T-helper 22 cell (primary cell): ENCODE measurements around the gene PAX2.

ENCODE experiments used
- DNase-seq: peaks from one replicate; pipeline ENCODE4 v3.0.0-alpha.2; 2020; ENCODE audit warnings: low read depth

PAX2 gene

DNA sequence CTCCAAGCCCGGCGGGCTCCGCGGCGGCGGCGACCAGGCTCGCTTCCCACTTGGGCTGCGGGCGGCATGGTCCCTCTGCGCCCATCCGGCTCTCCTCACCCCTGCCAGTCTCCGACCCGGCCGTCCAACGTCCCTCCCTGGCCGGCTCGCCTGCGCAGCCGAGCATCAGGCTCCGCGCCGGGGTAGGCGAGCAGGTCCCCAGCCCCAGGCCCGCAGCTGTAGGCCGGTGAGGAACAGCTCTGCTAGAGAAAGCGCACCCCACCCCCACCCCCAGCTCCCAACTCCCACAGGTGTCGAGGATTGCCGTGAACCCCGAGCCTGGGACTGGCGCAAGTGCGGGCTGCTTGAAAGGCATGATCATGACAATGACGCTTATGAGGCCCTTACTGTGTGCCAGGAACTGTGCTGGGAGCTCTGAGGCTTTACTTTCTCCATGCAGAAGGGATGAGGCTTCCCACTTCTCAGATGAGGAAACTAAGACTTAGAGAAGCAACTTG lies 20.8 kb upstream of the PAX2 start:
- DNase-seq: no peak

DNA sequence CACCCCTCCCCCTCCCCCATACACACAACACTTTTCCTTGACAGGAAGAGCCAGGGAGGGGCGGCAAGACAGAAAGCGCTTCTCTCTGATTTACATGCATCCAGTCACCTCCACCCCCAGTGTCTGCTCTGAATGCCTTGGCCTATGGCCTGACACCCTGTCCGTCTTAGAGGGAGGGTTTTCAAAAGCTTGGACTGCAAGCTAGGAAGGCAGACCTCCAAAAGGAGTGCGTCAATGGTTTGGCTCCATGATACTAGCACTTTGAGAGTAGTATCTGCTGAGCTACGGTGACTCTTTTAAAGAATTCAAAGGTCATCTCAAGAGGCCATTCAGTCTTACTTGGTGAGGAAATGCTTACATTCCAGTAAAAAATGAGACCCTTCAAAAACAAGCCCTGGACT lies 20.3 kb upstream of the PAX2 start:
- no peak for DNase-seq

DNA sequence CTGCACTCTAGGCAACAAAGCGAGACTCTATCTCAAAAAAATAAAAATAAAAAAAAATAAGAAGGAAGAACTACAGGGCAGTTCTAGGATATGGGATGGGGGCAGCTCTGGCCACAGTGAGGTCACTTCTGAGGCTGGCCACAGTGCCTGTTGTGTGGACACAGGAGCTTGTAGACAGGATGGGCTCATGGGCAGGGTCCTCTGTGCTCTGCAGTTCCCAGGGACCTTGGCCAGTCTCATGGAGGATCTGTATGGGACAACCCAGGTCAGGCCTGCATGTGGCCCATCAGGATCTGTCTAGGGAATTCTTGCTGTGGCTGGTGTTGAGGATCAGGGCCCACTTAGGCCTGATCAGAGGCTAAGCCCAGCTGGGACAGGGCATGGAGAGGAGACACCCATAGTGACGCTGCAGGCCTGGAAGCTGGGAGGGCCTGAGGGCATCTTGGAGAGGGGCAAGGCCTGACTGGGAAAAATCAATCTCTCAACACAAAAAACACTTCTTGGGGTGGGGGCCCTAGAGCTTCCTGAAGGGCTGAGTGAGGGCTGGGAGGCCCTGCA lies 19.4 kb upstream of the PAX2 start:
- DNase-seq: no peak

DNA sequence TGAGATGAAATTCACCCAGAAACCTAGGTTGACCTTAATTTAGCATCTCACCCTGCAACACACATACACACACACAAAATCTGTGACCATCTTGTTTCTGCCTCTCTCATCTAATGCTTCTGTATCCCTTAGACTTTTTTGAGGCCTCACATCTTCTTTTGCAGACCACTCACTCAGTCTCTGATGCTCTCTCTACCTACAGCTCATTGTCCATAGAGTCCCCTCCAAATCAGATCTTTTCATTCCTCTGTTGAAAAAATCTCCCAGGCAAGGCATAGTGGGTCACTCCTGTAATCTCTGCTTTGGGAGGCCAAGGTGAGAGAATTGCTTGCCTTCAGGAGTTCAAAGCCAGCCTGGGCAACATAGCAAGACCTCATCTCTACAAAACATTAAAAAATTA lies 17.6 kb upstream of the PAX2 start:
- DNase-seq: no peak

DNA sequence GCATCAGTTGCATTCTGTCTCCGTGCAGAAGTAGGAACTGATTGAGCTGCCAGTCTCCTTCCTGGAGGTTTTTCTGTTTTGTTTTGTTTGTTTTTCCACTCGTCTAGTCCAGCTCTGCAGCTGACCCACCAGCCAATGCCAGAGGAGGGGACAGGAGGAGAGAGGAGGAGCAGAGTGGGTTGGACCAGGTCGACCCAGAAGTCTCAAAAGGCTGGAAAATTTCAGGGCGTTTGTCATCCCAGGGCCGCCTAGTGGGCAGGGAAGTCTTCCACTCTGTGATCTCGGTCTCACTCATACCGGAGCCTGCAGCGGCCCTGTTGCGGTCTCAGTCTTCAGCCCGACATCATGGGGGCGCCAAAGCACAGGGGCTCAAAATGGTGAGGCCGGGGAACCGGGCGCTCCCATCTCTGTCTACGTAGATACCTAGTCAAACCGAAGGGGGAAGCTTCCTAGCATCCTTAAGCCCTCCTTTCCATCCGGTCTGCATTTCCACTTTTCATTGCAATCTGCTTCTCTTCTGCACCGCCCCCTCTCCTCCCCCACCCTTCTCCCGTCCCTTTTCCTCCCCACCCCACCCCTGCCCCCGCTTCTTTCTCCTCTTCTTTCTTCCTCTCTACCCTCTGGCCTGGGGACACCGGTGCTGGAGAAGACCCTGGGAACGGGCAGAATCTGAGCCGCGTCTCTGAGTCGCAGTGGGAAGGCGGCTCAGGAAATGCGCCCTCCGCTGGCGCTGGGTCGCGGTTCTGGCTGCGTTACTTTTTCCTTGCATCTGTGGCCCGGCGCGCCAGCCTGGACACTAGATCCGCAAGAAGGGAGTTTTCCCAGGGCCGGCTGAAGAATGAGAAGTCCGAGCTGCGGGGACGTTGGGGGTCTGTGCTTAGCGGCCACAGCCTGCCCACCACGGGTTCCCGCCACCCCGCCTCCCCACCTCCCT lies 16.2 kb upstream of the PAX2 start:
- no peak for DNase-seq

DNA sequence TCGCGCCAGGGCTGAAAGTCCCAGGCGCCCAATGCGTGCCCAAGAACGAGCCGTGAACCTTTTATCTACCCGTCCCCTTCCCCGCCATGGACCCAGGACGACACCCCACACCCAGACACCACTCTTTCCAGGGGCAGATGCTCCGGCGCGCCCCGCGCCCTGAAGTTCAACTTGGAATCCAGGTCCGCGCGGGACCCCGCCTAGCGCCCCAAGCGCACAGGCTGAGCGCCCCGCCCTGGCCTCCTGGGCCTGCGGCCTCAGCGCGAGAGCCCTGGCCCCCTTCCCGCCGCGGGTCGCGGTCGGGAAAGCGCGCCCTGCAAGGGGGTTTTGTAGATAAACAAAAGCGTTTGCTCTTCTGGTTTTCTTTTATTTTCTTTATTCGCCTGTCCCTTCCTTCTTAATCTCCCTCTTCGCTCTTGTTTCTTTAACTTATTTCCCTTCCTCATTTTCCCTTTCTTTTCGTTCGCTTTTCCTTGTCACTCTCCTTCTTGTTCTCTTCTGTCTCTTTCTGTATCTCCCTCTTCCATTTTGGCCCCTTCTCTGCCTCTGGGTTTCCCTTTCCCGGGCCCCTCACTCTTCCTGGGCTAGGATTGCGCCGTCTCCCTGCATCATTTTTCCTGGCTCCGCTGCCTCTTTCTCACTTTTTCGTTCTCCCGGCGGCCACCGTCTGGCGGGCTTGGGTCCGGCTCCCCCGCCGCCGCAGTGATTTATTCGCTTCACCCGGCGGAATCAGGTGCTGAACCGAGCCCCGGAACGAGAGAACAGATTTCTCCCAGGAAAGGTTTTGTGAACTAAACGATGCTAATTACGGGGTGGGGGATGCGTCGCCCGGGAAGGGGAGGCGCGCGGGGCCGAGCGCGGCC lies 15.3 kb upstream of the PAX2 start:
- no peak for DNase-seq

DNA sequence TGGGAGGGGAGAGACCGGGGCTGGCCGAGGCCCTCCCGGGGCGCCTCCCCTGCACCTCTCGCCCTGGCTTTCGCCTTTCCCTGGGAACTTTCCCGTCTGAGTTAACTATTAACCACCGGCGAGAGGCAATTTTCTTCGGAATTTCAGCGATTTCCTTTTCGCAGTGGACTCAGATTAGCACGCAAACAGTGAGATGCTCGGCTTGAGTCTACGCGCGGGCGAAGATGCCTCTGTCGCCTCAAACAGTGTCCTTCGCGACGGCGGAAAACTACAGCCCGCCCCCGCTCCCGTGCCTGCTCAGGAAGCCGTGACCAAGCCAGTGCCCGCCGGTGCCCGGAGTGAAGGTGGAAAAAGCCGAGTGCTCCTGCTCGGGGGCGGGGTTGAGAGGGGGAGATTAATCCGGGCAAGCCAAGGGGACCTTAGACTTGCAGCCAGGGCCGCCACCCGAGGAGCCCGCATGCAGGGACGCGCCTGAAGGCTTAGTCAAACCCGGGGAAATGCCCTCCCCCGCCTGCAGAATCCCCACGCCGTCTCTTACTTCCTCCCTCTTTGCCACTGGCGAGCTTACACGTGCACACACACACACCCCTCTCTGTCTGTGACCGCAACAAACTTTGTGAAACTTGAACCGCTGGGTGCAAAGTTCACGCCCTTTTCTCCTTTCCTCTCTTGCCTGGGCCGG lies 14.5 kb upstream of the PAX2 start:
- no peak for DNase-seq

DNA sequence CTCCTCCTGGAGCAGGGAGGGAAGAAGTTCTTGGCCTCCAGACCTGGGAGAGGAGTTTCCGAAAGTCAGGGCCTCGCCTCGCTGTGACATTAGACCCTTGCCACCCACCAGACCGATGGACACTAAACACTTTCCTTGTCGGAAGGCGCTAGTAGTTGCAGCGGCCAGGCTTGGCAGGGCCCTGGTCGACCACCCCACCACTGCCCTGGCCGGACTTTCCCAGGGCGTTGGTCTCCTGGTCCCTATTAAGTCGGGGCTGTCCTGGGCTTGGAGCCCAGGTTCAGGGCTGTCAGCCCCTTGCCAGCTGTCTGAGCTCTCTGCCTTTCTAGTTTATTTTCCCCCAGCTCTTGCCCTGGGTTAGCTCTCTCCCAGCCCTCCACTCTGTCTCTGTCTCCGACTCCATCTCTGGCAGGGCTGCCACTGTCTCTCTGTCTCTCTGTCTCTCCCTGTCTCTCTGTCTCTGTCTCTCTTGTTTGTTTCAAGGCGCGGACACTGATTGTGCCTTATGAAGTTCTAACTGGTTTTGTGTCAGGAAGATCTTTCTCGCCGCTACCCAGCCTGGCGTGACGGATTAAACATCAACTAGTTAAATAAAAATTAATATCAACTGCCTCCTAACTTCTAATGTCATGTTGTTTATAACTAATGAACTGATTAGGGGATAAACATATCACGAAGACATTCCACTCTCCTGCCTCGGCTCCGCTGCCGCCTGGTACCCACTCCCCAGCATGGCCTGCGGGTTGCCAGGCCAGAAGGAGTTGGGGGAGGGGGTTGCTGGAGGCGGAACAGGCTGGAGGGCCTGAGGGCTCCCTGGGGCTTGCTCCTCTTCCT lies 13.8 kb upstream of the PAX2 start:
- DNase-seq: no peak

DNA sequence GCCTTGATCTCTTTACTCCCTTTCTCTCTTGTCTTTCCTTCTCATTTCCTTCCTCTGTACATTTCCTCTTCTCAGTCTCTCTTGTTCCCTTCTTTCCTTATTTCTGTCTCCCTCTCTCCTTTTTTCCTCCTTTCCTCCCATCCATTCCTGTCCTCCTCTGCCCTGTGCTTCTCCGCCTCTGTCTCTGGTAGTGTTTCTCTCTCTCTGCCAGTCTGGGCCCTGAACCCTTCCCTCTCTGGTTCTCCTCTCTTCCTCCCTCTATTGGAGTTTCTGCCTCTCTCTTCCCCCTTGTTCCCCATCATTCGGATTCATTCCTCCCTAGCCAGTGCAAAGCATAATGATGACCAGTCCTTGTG lies 13.2 kb upstream of the PAX2 start:
- no peak for DNase-seq

DNA sequence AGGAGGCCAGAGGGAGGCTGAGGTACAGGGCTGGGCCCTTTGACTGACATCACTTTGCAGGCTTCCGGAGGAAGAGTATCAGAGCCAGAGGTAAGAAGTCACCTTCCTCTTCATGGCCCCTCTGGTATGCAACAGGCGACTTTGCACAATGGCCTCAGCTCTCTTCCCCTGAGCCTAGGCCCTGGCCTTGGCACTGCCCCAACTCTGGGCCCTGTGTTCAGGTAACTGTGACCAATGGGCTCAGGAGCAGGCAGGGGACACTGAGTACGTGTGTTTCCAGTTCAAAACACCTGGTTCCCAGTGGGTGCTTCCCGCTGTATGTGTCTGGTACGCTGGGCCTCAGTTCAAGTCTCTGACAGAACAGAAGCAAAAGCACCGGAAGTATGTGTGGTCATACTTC lies 12.1 kb upstream of the PAX2 start:
- DNase-seq: no peak

DNA sequence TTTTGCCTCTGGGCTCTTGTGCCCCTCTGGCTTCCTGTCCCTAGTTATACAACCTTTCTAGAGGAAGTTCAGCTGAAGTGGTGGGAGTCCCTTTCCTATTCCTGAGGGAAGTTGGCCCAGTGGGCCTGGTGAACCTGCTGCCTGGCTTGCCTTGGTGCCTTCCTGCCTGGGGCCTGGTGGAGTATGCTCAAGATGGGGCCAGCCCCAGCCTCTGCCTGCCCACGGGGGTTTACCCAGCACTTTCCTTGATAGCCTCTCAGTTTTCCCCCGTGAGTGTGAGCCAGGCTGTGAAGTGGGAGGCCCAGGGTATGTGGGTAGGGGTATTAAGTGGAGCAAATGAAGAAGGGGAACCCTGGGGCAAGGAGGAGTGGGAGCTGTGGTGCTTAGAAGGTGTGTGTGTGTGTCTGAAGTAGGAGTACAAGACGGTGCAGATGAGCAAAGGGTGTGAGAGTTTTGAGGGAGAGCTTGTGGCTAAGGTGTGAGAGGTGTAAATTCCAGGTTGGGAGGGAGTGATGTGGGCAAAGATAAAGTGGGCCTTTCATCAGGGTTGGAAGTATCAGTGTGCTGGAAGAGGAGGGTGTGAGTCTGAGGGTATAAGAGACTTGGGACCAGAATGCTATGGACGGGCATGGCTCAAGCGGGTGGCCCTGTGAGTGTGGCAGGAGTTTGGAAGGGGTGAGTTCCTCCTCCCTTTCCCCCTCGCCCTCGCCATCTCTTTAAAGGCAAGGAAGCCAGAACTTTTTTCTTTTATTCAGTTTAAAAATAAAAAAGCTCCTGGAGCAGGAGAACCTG lies 10.9 kb upstream of the PAX2 start:
- DNase-seq: no peak

DNA sequence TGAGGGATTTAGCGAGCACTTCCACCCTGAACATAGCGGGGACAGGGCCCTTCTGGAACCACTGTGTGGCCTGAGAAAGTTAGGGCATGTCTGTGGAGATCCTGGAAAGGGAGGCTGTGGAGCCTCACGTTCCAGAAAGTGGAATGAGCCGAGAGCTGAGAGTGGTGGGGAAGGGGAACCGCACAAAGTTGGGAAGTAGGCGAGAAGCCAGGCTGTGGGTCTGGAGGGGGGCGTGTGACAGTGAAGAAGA lies 10.4 kb upstream of the PAX2 start:
- DNase-seq: no peak

DNA sequence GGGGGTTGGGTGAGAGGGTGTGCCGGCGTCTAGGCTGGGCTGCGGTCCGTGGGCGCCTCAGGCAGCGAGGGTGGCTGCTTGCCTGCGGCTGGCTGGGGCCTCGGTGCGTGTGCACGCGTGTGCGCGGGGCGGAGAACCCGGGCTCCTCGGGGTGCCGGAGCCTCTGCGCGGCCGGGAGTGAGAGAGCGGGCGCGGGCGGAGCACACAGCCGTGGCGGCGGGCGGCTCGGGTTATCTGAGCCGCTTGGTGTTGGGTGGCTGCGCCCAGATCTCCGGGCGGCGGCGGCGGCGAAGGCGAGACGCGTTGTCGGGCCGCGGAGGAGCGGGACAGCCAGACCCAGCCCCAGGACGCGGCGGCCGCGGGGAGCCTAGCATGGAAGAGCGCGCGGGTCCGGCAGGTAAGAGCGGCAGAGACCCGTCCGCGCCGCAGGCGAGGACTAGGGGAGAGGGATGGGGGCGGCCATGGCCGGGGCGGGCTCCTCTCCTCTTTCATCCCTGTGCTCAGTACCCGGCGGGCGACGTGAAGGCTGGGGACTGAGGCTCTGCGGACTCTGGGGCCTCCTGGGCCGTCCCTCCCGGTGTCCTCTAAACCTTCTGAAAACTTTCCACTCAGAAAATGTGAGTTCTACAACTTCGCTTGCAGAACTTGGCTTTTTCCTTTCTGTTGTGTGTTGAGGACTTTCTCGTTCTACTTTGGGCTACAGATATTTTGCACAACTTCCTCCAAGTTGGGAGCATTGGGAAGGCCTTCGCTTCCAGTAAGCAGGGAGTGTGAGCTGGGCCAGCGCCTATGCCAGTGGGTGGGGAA lies 9.8 kb upstream of the PAX2 start:
- no peak for DNase-seq

DNA sequence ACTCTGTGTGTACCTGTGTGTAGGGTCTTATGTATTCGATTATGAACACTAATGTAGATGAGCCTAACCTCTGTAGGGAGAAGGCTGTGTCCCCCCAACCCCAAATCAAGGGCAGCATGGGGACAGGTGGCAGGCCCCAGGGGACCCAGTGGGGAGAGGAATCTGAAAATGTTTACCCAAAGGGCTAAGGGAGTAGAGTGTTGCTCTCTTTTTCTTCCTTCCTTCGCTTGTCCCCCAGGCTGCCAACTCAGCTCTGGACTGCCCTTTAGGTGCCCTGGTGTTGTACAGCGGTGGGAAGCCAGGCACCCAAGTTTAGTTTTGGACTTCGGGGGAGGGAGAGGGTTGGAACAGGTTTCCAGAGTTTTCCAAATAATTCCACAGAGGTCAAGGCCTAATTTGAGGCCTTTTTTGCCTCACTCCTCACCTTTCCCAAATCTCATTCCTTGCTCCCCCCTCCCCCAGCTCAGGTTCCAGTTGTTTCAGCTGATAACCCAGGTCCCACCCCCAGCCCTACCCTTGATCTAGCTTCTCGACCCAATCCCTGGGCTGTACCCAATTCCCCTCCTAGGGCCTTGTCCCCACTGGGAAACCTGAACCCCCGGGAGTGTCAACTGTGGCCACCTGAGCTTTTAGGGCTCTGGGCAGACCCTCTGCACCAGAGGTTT lies 9.1 kb upstream of the PAX2 start:
- no peak for DNase-seq

DNA sequence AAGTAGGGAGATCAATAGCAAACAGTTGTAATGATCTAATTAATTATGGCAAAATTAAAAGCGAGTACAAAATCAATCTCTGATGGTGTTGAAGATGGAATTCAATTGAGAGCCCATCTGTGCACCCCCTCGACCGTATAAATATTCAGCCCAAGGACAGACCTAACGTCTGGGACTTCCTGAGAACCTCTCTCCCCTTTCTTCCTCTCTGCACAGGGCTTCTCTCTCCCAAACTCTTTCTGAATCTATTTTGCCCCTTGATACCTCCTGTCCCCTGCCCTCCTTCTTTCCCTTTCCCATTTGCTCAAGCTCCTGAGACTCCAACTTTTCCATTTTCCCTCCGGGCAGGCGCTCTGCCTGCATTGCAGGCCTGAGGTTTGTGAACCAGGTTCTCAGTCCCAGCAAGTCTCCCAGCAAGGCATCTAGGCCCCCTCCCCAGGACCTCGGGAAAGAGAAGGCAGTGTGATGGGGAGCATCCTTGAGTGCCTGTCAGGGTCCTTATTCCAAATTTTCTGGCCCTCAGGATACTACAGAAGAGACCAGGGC lies 8.5 kb upstream of the PAX2 start:
- no peak for DNase-seq

DNA sequence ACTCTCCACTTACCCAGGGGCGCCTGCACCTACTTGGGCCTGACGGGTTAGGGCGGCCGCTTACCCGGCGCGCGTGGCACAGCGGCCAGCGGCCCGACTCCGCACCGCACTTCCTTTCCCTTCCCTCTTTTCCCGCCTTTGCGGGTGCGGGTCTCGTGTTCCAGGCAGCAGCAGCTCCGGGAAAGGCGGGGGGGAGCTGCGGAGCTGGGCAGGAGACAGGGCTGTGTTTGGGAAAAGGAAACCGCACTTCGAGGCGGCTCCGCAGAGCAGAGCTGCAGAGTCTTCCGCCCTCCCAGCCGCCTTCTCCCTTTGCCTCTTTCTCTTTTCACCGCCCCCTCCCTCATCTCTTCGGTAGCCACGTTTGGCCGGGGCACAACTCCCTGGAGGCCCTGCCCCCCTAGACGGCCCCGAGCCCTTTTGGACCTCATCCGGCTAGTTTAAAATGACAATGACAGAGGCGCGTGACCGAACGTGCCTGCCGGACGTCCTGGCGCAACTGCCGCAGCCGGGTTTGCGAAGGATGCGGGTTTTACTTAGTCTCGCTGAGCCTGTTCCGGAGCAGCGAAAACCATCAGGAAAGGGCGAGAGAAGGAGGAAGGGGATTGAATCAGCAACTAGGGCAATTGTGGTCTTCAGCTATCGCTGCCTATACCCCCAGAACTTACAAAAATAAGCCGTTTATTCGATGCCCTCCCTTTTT lies 7.9 kb upstream of the PAX2 start:
- DNase-seq: no peak

DNA sequence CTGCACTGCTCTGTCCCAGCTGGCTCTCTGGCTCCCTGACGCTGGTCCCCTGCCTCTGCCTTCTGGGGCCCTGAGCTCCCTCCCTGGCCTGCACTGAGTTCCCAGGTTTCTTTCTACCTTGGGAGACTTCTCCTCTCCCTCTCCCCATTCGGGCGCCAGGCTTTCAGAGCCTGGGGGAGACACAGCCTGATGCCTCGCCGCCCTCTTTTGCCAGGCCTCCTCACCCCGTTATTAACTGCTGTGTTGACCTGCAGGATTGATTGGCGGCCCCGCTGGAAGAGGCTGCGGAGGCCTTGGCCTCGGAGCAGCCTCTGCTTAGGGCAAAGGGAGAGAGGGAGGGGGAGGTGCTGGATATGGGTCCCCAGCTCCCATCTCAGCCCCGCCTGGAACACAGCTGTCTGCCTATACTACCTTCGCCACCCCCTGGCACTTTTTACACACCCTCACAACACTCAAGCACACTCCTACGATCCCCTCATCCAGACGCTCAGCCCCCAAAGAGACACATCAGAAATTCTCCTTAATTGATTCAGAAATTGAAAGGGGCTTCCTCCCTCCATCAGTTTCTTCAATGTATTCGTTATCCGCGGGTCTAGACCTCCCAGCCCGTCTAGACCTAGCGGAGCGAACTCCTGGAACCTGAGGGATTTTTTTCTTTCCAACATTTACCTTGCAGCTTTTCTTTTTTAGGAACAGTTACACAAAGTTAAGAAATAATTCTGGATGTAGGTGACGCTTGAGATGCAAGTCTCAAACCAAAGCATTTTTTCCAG lies 7.1 kb upstream of the PAX2 start:
- DNase-seq: no peak
